MM.1S (cell line): ENCODE measurements around the gene AKAP13.

Source experiments
- DNase-seq: peaks from one replicate; pipeline ENCODE4 v3.0.0-alpha.2; 2015
- H2AFZ ChIP-seq: fragments of 300-600 bp; sonication (generic); 2 replicates; pipeline ENCODE4 v1.6.0; 2016; ENCODE audit warnings: antibody characterized with exemption, low read length
- H3F3A ChIP-seq: fragments of 300-600 bp; sonication (generic); 2 replicates; pipeline ENCODE4 v1.6.1; 2016; ENCODE audit warnings: mild to moderate bottlenecking, antibody characterized with exemption, low read length, moderate library complexity, mixed read lengths; ENCODE audit not compliant: insufficient read depth
- H3K27ac ChIP-seq: fragments of 300-600 bp; sonication (generic); 2 replicates; pipeline ENCODE4 v1.5.1; 2016; ENCODE audit warnings: mild to moderate bottlenecking, low read length
- H3K27me3 ChIP-seq: fragments of 300-600 bp; sonication (generic); replicated peaks from 2 replicates; pipeline ENCODE4 v1.6.0; 2016; ENCODE audit warnings: low read length; ENCODE audit not compliant: insufficient read depth
- H3K36me3 ChIP-seq: fragments of 300-600 bp; sonication (generic); replicated peaks from 2 replicates; pipeline ENCODE4 v1.6.1; 2016; ENCODE audit warnings: mild to moderate bottlenecking, low read length, mixed read lengths; ENCODE audit not compliant: insufficient read depth
- H3K4me1 ChIP-seq: fragments of 300-600 bp; sonication (generic); 2 replicates; pipeline ENCODE4 v1.6.1; 2016; ENCODE audit warnings: low read length, mixed read lengths
- H3K4me2 ChIP-seq: fragments of 300-600 bp; sonication (generic); 2 replicates; pipeline ENCODE4 v1.6.0; 2016; ENCODE audit warnings: low read depth, low read length
- H3K4me3 ChIP-seq: fragments of 300-600 bp; sonication (generic); 2 replicates; pipeline ENCODE4 v1.5.1; 2016; ENCODE audit warnings: low read length, mixed read lengths
- H3K79me2 ChIP-seq: fragments of 300-600 bp; sonication (generic); 2 replicates; pipeline ENCODE4 v1.6.1; 2016; ENCODE audit warnings: mixed run types, low read length, mixed read lengths
- H3K9ac ChIP-seq: fragments of 300-600 bp; sonication (generic); 2 replicates; pipeline ENCODE4 v1.6.1; 2016; ENCODE audit warnings: low read length, mixed read lengths
- H3K9me2 ChIP-seq: fragments of 300-600 bp; sonication (generic); replicated peaks from 2 replicates; pipeline ENCODE4 v1.6.1; 2016; ENCODE audit warnings: mild to moderate bottlenecking, low read length, mixed read lengths; ENCODE audit not compliant: insufficient read depth
- H3K9me3 ChIP-seq: fragments of 300-600 bp; sonication (generic); replicated peaks from 2 replicates; pipeline ENCODE4 v1.6.1; 2016; ENCODE audit warnings: mild to moderate bottlenecking, low read length, mixed read lengths; ENCODE audit not compliant: insufficient read depth
- H4K20me1 ChIP-seq: fragments of 300-600 bp; sonication (generic); 2 replicates; pipeline ENCODE4 v1.6.1; 2016; ENCODE audit warnings: mild to moderate bottlenecking, low read length, moderate library complexity, mixed read lengths; ENCODE audit not compliant: insufficient read depth
- CTCF ChIP-seq: fragments of 300-600 bp; sonication (generic); IDR thresholded peaks from 2 replicates; pipeline ENCODE4 v1.5.1; 2016; ENCODE audit warnings: antibody characterized with exemption, low read length, mixed read lengths
- EZH2 ChIP-seq: fragments of 300-600 bp; sonication (generic); optimal IDR thresholded peaks from 2 replicates; pipeline ENCODE3; 2017; ENCODE audit warnings: low read depth, mild to moderate bottlenecking, antibody characterized with exemption, low read length, mixed read lengths
- EZH2phosphoT487 ChIP-seq: fragments of 300-600 bp; sonication (generic); IDR thresholded peaks from 2 replicates; pipeline ENCODE4 v1.6.1; 2018; ENCODE audit warnings: antibody characterized with exemption, low read length

Gene AKAP13

GRCh38 chr15:85785887-85786780, 405.7 kb downstream of the AKAP13 start:
- H3F3A ChIP-seq, result no peaks in the 10 kb centered on the region
- no peaks in the 10 kb centered on the region for H4K20me1 ChIP-seq
- H3K9me3 ChIP-seq, result no peaks in the 10 kb centered on the region
- H3K79me2 ChIP-seq, result peaks cover 3% of the 10 kb centered on the region; the same call in 1 of the 2 replicates
- H3K9ac ChIP-seq, result no peak overlapping the region
- H3K9me2 ChIP-seq, result no peaks in the 10 kb centered on the region
- no peak overlapping the region for H2AFZ ChIP-seq
- H3K4me1 ChIP-seq, result 0 out of 2 replicates have a peak, but pooled peaks cover 5% of the 10 kb centered on the region
- no peak for DNase-seq
- no peaks in the 10 kb centered on the region for H3K36me3 ChIP-seq
- no peaks in the 10 kb centered on the region for H3K27me3 ChIP-seq
- no peak for TF ChIP-seq EZH2
- TF ChIP-seq CTCF, result no peak
- TF ChIP-seq EZH2phosphoT487, result no peak
- H3K4me3 ChIP-seq, result no peak overlapping the region
- H3K27ac ChIP-seq, result no peak overlapping the region
- no peak overlapping the region for H3K4me2 ChIP-seq

- Histone ChIP-seq H3K9me3 (no peaks in the 10 kb centered on the region), H3K79me2 (peaks cover 3% of the 10 kb centered on the region), H2AFZ (no peak overlapping the region), H3K9ac (no peak overlapping the region), H4K20me1 (no peaks in the 10 kb centered on the region), H3K36me3 (no peaks in the 10 kb centered on the region), H3K4me3 (no peak overlapping the region), H3K9me2 (no peaks in the 10 kb centered on the region), H3K27me3 (no peaks in the 10 kb centered on the region), H3F3A (no peaks in the 10 kb centered on the region), H3K4me1 (0 out of 2 replicates have a peak, but pooled peaks cover 5% of the 10 kb centered on the region), H3K4me2 (no peak overlapping the region), H3K27ac (no peak overlapping the region)
- no peak for TF ChIP-seq EZH2phosphoT487
- TF ChIP-seq EZH2, result no peak
- TF ChIP-seq CTCF, result no peak
- DNase-seq, result no peak
Measured at GRCh38 chr15:85786781-85787114, 406.3 kb downstream of the AKAP13 start.

GRCh38 chr15:85788771-85789495, 408.5 kb downstream of the AKAP13 start:
- Histone ChIP-seq H4K20me1 (no peaks in the 10 kb centered on the region), H3K4me3 (no peak overlapping the region), H3K36me3 (no peaks in the 10 kb centered on the region), H3K4me2 (no peak overlapping the region), H2AFZ (no peak overlapping the region), H3K27ac (no peak overlapping the region), H3F3A (no peaks in the 10 kb centered on the region), H3K4me1 (0 out of 2 replicates have a peak, but pooled peaks cover 5% of the 10 kb centered on the region), H3K9me2 (no peaks in the 10 kb centered on the region), H3K27me3 (no peaks in the 10 kb centered on the region), H3K9ac (no peak overlapping the region), H3K79me2 (peaks cover 14% of the 10 kb centered on the region), H3K9me3 (no peaks in the 10 kb centered on the region)
- DNase-seq, result no peak
- TF ChIP-seq CTCF (no peak), EZH2phosphoT487 (no peak), EZH2 (no peak)
